A172 (cell line): Measurements from ENCODE around the gene TENM3. TPM values are rescaled to one million over a fixed set of nuclear protein-coding genes. Genes with fewer than 3 reads are reported as not detected.
A peak's percentile ranks its signal among the peaks of the same experiment; 100 is the strongest.

Experiments
- DNase-seq: peaks from one replicate; pipeline ENCODE4 v3.0.0-alpha.2; 2015; ENCODE audit warnings: low spot score
- total RNA-seq: library from RNA; depleted of rRNA; stranded (reverse); fragments of >200 nt; shearing (Covaris generic); gene quantifications from 2 replicates; pipeline ENCODE4 v1.2.3, GENCODE V29; 2014

Gene TENM3
- total RNA-seq, 1 experiment from 2014 or later, result 92.1 TPM

DNA sequence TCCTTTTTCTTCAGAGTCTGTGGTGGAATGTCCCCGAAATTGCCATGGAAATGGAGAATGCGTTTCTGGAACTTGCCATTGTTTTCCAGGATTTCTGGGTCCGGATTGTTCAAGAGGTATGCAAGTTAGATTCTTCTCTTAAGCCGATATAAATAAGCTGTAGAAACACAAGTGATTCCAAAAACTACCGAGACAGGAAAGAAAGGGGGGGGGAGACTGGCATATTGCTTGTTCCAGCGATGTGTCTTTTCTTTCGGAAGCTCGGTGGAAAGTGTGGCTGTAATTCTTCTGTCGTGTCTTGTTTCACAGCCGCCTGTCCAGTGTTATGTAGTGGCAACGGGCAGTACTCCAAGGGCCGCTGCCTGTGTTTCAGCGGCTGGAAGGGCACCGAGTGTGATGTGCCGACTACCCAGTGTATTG is 437.0 kb downstream of the TENM3 start:
- no peak for DNase-seq

DNA sequence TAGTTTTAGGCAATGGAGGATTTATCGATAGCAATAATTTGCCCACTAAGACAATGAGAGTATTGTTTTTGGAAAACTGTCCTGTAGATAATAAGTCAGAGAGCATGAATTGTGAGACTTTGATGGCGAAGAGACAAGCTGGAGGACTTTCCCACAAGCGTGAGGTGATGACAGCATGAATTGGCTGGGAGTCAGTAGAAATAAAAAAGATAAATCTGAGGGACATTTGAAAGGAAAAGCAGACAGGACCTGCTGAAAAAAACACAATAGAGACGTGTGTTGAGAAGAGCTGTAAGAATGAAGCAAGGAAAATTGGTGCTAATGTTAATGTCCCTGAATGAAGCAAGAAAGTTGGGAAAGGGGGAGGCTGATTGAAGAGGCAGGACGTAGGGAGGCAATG is 440.5 kb downstream of the TENM3 start:
- no peak for DNase-seq

DNA sequence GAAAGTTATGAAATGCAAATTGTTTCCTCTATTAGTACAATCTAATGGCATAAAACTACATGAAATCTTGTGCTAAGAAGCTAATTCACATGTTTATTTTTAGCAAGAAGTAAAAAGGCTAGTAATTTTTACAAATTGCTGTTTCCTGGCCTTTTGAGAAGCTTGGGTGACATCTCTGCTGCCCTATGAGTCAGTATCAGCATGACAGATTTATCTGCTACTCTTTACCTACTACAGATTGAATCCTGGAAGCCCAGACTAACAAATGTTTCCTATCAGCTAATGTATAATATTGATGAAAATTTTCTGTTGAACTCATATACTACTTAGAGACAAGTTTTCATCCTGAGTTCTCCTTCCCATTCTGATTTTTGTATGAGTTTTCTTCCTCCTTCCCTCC is 441.6 kb downstream of the TENM3 start:
- DNase-seq, result peak; percentile 14

DNA sequence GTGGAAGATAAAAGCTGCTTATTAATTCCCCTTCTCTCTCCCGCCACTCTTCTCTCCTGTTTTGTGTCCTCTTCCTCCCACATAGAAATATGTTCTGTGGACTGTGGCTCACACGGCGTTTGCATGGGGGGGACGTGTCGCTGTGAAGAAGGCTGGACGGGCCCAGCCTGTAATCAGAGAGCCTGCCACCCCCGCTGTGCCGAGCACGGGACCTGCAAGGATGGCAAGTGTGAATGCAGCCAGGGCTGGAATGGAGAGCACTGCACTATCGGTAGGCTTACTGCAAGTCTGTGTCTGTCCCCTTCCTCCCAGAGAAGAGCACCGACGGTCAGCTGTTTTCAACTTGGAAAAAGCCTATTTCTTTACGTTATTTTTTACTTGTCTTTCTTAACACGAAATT is 444.9 kb downstream of the TENM3 start:
- no peak for DNase-seq

DNA sequence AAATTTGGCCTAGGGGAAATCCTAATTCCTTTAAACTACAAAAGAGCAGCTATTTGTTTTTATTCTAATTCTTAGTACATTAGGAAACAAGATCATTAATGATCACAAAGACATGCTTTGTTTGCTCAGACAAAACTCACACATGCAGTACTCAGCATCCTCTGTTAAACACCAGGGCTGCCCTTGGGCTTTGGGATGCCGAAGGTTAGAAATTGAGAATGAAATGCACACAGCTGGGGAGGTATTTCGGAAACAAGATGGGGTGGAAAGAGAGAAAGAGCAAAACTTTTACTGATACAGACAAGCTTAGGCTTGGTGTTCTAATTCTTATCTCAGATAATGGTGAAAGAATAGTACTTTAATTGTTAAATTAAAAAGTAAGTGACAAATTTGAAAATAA is 451.3 kb downstream of the TENM3 start:
- DNase-seq, result no peak

DNA sequence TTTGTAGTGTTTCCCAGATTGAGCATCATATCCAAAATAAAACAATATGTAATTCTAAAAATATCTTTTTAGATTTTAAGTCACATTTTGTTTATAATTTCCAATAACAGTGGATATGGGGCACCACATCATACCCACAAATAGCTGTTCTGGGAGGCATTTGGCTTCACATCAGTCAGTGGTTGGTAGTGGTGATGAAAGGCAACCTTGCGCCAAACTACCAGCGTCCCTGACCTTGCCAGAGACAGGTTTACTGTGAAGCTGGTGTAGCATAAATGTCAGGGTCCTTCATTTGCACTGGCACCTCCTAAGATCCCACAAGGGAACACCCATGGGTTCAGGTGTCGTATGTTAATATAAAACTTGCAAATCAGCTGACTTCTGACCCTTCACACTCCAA is 451.8 kb downstream of the TENM3 start:
- DNase-seq, result no peak

DNA sequence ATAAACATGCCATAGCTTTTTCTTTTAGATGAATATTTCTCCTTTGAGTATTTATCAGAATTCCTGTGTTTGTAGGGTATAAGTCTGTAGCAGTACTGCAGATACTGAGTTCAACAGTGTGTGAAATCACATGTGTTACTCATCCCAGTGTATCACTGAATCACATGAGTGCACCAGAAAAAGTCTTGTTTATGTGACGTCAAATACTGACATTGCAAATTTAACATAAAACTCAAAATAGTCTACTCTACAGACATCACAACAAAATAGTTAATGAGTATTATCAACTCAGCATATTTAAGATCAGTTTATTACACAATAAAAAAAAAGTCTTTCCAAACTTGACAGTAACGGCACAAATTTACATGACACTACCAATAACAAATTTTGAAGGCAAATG is 452.6 kb downstream of the TENM3 start:
- DNase-seq, result no peak

DNA sequence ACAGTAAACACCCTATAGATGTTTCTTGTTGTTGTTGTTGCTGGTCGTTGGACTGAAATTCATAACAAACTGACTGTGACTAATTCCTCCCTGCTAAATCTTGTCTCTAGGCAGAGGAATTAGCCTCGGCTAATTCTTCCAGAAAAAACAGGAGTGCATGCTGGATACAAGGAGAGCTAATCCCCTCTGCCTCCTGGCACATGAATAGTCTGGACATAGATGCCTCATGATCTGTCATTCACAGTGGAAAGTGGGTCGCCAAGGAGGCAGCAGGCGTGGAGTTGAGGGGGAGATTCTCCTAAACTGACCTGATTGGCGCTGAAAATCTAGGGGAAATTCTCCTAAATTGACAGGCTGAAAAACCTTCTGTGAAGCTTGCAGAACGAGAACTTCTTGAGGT is 453.9 kb downstream of the TENM3 start:
- no peak for DNase-seq

DNA sequence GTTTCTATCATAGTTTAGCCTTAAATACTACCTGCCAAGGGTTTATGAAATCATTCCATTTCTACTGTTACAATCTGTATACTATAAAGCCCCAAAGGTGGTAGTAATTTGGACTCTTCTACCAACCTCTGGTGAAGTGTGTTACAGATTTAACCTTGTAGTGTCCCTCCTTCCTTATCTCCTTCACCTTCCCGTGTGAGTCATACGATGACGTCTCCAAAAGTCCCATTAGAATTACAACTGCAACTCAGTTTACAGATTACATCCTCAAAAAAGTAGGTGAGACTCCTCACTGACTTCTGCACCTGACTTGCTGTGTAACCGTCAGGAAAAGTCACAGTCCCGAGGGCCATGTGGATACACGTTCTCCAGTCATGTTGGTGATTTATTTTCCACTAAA is 455.0 kb downstream of the TENM3 start:
- DNase-seq, result peak; percentile 17

DNA sequence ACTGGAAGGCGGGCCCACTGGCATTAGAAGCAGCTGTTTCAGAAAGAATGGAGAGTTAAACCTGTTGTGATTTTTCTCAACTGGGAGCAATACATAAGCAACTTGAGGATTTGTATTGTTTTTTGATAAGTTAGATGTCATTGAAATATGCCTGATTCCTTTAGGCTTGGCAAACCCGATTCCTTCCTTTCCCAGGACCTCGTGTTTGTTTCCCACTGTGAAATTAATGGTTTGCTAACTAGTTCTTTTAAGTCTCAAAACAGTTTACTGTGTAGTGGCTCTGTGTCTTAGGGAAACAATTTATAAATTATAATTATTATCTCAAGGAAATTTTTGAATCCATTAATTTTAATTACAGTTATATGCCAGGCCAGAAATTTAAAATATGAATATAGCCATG is 456.0 kb downstream of the TENM3 start:
- no peak for DNase-seq

DNA sequence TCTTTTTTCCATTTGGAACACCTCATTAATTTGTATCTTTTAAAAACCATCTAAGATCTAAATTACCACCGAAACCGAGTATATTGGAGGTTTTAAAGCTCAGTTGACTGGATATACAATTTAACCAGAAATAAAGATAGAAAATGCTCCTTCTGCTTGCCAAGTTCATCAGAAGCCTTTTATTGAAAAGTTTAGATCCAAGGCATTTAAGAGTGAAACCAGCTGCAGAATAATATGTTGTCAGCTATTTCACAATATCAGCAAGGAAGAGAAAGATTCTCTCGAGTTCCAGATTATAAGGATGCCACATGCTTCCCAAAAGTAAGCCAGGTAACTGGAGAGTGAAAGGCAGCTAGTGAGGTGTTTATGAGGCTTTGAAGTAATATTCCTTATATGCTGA is 456.6 kb downstream of the TENM3 start:
- no peak for DNase-seq

DNA sequence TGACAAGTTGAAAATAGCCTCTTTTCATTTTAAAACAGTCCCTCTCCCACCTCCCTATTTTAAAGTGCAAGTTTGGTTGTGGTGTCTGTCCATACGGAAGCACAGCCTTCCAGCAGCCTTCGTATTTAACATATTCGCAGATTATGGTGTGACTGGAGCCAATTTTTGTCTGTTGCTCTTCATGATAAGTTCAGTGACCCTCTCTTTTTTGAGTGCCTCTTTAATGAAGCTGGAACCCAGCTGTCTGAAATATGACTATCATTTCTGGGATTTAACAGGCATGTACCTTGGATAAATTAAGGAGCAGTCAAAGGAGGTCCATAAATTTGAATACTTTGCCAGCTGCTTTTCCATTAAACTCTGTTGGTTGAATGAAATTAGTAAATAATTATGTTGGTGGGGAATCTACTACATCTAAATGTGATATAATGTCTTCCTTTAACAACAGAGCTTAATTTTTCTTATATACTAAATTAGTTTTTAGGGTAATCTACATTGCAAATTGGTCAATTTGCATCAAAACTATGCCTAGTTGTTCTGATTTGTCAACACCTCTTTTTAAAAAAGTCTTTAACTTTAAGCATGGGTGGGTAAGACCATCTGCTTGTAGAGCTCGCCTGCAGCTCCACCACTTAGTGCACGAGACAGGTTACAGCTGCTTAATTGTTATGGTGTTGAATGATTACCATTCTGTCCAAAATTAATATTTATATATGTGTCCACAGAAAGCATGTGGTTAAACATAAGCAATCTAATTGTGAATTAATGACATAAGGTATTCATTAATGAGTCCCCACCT is 457.4 kb downstream of the TENM3 start:
- DNase-seq, result no peak

DNA sequence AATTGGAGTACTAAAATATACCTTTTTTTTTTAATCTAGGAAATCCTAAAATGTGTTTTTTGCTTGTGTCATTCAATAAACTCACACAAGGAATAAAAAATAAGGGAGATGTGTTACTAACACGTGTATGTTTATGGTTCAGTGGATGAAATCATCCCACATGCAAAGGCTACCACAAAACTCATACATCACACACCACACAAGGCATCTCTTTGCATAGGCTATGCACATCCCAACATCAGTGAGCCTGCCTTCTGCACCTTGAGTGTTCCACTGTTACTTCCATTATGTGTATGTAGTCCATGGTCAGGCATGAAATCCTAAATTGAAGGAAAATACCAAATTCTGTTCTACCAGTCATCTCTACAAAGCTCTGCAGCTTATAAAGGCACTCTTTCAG is 460.9 kb downstream of the TENM3 start:
- no peak for DNase-seq

DNA sequence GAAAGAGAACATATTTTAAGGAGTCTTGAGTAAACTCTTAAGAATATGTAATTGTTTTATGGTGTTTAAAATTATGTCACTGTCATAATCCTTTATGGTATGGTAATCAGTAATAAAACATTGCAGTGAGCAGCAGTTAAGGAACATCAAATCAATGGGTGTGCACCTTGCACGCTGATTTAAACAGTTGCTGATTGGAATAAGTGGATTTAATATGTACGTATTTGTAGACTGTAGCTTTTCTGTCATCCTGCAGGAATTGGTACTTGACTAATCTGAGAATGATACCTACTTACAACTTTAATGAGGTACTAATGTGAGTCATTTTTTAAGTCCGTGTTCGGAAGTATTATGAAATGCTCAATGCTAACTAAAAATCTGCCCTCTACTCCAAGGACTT is 461.7 kb downstream of the TENM3 start:
- DNase-seq, result no peak

DNA sequence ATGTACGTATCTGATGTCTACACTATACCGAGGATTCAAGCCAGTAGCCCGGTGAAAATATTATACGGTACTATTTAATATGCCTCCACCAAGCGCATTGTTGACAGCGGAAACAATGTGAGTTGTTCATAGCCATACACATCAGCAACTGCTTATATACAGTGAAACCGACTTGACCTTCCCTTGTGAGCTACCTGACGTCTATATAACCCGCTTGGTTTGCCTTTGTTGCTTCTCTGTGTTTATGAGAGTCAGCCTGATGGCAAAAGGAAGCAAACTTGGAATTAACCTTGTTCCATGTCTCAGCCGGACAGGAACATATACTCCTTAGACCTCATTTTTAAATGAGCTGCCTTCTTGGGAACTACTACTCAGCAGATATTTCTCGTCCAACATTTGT is 462.2 kb downstream of the TENM3 start:
- DNase-seq, result no peak

DNA sequence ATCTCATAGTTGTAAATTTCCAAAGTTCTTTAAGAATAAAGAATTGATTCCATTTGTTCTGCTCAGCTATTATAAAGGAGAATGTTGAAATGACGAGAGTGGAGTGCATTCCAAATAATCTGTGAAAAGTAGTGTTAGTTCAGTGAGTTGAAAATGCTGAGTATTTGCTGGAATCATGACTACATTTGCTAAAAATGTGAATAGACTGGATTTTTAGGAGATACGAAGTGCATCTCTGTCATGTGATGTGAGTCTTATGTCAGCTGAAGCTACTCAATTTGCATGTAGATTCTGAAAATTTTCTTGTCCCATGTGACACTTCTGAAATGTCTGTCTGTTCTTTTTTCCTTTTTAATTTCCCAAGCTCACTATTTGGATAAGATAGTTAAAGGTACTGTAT is 468.0 kb downstream of the TENM3 start:
- DNase-seq, result no peak

DNA sequence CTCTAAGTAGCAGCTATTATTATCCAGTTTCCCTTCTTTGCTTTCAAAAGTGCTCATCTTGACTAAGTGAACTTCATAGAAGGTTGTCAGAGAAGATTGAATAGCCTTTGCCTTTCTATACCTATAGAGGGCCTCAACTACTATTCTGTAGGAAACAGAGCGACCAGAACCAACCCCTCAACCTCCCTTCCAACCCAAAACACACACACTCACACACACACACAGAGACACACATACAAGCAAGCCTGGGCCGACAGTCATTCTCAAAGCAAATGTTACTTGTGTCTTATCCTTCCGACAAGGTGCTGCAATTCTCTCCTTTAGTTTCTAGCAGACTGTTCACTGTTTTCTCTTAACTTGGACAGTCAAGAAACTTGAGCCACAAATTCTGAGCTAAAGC is 472.3 kb downstream of the TENM3 start:
- DNase-seq, result no peak

DNA sequence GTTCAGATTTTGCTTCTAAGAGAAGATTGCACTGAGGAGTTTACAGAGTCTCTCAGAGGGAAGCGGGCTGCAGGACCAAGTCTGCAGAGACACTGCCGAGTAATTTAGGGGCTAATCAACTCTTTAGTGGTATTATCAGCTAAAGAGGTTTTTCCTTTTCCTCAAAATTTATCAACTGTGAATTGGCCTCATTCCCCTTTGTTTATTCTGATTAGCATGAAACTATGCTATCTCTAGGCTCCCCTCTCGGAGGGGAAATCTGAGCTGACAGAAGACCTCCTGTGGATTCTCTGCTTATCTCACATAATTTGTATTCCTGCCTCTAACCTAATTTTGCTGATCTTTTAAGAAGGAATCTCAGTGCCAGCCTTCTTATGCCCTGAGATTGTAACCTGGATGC is 473.0 kb downstream of the TENM3 start:
- DNase-seq, result no peak

DNA sequence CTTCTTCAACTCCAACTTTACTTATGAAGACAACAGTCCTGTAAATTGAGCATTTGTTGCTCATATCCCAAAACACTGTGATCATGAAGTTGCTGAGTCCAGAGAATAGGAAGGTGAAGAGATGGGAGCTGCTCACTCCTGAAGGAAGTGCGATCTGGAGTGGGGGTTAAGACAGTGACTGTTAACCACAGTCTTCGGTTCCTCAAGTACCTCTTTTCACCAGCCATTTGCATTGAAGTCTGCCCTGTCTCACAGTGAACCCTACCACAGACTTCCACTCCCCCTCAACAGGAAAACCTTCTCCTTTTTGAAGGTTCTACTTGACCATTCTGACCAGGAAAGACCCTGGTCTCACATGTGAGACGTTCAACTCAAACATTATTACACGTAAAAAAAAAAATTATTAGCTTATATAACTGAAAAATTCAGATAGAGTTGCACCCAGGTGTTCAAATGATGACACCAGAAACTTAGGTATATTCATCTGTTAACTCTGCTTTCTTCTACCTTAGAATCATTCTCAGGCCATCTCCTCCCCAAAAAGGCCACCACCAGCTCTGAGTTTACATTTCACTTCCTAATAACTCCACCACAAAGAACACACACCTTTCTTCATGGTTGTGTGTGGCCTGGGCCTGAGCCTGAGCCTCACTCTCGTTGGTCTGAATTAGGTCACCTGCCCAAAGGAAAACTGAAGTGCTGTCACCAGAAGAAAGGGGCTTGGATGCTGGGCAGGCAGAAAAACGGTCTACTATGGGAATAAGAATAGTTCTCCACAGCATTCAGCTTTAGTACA is 474.8 kb downstream of the TENM3 start:
- no peak for DNase-seq

DNA sequence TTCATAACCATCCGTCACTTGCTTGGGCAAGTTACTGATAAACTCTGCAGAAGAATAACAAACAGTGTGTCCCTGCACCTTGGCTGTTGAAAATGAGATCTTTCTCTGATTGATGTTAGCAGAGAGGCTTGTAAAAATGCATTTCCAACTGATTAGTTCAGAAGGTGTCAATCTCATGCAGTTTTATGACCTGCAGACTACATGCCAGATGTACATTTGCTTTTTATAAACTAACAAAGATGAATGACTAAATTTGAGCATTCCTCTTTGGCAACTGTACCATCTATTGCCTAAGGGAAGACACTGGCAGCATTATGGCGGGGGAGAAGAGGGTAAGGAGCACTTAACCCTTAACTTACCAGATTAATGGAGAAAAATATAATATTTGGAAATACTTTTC is 481.2 kb downstream of the TENM3 start:
- DNase-seq, result peak; percentile 27

DNA sequence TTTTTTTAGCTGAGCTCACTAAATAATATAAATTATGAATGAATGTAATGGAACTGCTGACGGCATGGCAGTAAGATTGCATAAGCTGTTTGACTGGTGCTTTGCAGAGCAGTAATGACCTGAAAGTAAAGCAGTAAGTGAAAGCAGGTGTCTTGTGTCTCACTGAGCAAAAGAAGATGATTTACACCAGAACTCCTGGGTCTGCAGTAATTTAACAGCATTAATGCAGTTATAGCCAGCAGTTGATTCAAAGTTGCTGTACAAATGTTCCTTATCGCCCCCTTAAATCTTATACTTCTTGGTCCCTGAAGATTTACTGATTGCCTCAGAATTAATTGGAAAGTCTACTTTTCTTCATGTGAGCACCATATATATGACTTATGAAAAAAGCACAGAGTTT is 486.3 kb downstream of the TENM3 start:
- no peak for DNase-seq

DNA sequence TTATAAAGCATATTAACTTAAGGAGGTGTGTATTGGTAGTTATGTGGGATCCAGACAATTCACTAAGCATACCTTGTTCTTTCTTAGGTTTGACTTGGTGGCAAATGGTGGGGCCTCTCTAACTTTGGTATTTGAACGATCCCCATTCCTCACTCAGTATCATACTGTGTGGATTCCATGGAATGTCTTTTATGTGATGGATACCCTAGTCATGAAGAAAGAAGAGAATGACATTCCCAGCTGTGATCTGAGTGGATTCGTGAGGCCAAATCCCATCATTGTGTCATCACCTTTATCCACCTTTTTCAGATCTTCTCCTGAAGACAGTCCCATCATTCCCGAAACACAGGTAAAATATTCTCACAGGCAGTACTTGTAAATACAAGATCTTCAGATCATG is 487.6 kb downstream of the TENM3 start:
- DNase-seq, result no peak

DNA sequence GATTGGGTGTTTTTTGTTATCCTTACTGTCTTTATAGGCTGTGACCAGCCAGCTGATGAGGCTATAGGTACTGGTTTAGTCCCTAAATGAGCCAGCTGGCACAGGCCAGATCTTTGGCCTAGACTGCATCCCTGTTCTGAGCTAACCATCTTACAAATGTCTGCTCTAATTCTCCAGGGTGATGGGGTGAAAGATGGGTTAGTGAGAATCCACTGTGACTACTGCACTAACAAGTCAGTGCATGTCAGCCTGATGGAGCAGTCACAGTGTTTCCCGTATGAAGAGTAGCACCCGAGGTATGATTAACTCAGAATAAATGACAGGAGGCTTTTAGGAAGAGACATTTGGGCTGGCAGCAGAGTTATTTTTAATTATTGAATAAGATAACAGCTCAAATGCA is 493.0 kb downstream of the TENM3 start:
- DNase-seq, result no peak
